Activated T-cell treated with anti-CD3 and anti-CD28 coated beads for 1 hour (primary cell): ENCODE results near the gene HNRNPK.

Source experiments
- DNase-seq: peaks from one replicate; pipeline ENCODE4 v3.0.0-alpha.2; 2020; ENCODE audit warnings: low read depth

The HNRNPK gene

GRCh38 chr9:83932851-83933250, 47.2 kb downstream of the HNRNPK start:
- no peak for DNase-seq

- DNase-seq, result no peak
Measured at GRCh38 chr9:83932011-83932410, 48.0 kb downstream of the HNRNPK start.

GRCh38 chr9:83930881-83931280, 49.1 kb downstream of the HNRNPK start:
- no peak for DNase-seq

DNA sequence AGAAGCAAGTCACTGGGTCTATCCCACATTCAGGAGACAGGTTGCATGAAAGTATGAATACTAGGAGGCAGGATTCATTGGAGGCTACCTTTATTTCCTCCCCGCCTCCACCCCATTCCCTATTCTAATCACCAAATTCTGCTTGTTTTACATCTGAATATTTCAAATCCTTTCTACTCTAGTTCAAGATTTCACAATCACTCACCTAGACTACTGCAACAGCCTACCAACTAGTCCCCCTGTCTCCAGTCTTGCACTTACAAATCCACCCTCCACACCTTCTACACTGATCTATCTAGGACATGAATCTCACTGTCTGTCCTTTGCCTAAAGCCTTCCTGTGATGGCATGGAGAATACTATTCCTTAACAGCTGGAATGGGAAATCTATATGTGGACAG, 52.4 kb downstream of the HNRNPK start:
- DNase-seq, result no peak

GRCh38 chr9:83920927-83921707, 58.9 kb downstream of the HNRNPK start, which contains the start of gene KIF27:
Gene KIF27, minus strand, starts transcription at chr9:83921432. Its CDS starts 5,841 bp downstream, at chr9:83915591.
- DNase-seq, result peak; percentile 94

GRCh38 chr9:83920469-83920926, 59.5 kb downstream of the HNRNPK start:
- DNase-seq, result no peak

DNA sequence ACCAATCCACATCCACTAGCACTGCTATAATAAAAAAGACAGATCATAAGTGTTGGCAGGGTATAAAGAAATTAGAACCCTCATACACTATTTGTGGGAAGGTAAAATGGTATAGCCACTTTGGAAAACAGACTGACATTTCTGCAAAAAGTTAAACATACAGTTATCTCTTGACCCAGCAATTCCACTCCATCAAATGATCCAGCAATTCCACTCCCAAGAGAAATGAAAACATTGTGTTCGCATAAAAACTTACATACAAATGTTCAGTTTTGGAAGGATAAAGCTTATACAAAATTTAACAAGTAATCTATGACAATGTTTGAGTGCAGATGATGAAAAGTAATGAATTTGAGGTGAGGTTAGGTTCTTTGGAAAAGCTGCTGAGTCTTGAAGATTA, 60.9 kb downstream of the HNRNPK start:
- DNase-seq, result no peak
